Activated CD4-positive, CD25-positive, alpha-beta regulatory T cell treated with anti-CD3 and anti-CD28 coated beads, Interleukin-2, amount 50 U/mL, for 16 hours (primary cell): ENCODE data around the gene OASL.
A peak's percentile ranks its signal among the peaks of the same experiment; 100 is the strongest.

Experiments used
- DNase-seq: peaks from one replicate; pipeline ENCODE4 v3.0.0-alpha.2; 2020; ENCODE audit warnings: low read depth, low spot score

The OASL gene

GRCh38 chr12:121015825-121016766 is 22.9 kb downstream of the OASL start, which contains the start of gene C12orf43:
Gene C12orf43 (minus strand): TSS chr12:121016487. CDS start chr12:121016474, 13 bp downstream.
- peak; percentile 89 for DNase-seq

DNA sequence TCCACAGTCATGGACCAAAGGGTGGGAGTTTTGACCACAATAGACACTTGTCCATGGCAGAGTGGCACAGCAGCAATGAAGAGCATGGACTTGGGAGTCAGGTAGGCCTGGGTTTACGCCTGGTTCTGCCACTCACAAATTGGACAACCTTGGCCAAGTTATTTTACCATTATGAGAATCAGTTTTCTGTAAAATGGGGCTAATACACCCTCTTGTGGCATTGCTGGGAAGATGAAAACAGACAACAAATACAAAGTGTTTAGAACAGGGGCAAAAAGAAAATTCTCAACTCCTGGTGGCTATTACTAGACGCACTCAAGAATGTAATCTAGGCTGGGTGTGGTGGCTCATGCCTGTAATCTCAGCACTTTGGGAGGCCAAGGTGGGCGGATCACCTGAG is 25.3 kb downstream of the OASL start:
- no peak for DNase-seq

DNA sequence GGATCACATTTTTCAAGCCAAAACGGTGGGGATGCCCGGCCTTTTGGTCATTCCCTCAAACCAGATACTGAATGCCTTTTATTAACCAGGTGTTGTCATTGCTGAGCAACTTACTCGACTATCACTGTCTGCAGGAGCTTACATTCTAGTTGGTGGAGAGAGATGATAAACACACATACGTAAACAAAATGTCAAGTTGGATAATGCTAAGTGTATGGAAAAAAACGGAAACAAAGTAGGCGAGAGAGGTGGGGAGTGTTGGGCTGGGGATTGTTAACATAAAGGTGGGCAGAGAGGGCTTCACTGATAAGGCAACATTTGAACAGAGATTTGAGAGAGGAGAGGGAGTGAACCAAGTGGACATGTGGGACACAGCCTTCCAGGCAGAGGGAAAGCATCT is 27.2 kb downstream of the OASL start:
- DNase-seq = no peak

DNA sequence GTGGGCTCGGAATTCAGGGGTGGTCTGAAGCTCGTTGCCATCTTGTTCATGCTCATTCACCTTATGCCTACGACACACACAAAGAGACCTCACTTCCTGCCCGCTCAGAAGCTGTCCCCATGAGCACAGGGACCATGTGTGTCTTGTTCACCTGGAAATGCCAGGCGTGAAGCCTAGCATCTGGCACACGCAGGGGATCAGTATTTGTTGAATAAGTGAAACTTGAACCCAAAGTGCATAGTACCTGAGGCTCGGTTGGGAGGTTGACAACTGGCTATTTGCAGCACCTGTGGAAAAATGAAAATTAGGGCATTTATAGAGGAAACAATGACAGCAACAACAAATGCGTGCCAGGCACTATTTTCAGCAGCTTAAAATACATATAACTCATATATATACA is 28.2 kb downstream of the OASL start:
- no peak for DNase-seq

DNA sequence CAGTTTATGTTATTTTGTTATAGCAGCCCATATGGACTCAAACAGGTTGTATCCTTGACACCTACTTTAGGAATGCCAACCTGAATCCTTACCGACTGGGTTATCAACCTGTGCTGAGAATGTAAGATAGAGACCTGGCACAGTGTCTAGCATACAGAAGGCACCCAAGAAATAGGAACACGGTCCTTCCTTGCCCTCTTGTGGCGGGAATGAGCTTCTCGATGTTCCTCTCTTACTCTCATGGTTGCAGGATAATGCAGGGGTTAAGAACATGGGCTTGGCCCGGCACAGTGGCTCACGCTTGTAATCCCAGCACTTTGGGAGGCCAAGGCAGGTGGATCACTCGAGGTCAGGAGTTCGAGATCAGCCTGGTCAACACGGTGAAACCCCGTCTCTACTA is 29.3 kb downstream of the OASL start:
- no peak for DNase-seq

GRCh38 chr12:121008347-121009098 is 30.5 kb downstream of the OASL start:
- no peak for DNase-seq

- DNase-seq = no peak
Observed at GRCh38 chr12:121005346-121005815, 33.7 kb downstream of the OASL start.

DNA sequence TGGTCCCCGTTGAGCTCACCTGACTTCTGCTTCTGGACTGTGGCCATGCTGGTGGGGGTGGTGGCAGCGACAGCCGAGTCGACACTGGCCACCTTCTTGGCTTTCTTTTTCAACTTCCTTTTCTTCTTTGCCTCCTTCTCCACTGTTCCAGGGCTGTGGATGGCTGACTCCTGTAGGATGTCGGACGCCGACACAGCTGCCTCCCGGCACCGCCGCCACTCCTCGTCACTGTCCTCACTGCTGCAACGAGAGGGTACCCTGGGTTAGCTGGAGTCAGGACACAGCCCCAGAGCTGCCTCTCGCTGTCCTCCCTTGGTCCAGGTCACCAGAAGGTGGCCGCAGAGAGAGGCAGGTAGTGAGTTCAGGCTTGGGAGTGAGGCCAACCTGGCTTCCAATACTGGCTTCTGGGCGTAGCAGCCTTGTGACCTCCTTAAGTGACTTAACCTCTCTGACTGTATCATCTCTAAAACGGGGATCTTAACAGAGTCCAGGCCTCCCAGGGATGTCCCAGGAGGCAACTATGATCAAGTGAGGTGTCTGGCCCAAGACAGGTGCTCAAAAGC is 34.7 kb downstream of the OASL start:
- DNase-seq = no peak

GRCh38 chr12:121003650-121004049 is 35.4 kb downstream of the OASL start:
- DNase-seq = no peak

DNA sequence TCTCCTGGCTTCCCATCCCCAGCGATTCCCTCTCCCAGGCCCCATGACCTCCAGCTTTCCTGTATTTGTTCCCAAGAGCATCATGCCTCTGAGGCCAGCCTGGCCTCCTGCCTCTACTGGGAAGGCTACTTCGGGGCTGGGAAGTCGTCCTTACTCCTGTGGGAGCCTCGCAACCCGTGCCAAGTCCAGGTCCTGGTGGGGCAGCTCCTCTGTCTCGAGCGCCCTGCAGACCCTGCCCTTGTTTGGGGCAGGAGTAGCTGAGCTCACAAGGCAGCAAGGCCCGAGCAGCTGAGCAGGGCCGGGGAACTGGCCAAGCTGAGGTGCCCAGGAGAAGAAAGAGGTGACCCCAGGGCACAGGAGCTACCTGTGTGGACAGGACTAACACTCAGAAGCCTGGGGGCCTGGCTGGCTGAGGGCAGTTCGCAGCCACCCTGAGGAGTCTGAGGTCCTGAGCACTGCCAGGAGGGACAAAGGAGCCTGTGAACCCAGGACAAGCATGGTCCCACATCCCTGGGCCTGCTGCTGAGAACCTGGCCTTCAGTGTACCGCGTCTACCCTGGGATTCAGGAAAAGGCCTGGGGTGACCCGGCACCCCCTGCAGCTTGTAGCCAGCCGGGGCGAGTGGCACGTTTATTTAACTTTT is 37.1 kb downstream of the OASL start:
- DNase-seq = no peak

DNA sequence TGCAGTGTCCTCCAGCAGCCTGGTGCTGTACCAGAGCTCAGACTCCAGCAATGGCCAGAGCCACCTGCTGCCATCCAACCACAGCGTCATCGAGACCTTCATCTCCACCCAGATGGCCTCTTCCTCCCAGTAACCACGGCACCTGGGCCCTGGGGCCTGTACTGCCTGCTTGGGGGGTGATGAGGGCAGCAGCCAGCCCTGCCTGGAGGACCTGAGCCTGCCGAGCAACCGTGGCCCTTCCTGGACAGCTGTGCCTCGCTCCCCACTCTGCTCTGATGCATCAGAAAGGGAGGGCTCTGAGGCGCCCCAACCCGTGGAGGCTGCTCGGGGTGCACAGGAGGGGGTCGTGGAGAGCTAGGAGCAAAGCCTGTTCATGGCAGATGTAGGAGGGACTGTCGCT is 38.0 kb downstream of the OASL start:
- no peak for DNase-seq

GRCh38 chr12:121000530-121000929 is 38.5 kb downstream of the OASL start:
- no peak for DNase-seq

GRCh38 chr12:120999191-121000120 is 39.6 kb downstream of the OASL start:
- DNase-seq = no peak

DNA sequence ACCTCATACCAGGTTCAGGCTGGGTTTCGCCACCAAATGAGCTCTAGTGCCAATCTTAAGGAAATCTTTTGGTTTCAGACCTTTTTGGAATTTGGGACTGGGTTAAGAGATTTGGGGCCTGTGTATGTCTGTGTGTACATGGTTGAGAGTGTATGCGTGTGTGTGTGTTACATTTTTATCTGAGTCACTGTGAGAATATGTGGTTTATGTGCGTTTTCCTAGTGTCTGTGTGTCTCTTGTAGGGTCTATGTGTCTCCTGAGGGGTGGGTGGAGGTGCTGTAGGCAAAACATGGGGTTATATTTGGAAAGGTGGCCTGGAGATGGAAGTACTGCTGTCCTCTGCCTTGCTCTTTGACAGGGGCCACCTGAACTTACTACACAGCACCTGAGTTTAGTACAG is 40.6 kb downstream of the OASL start:
- DNase-seq = no peak

- DNase-seq = no peak
Observed at GRCh38 chr12:120997448-120997847, 41.6 kb downstream of the OASL start.

- no peak for DNase-seq
Observed at GRCh38 chr12:120996133-120996746, 42.8 kb downstream of the OASL start.

DNA sequence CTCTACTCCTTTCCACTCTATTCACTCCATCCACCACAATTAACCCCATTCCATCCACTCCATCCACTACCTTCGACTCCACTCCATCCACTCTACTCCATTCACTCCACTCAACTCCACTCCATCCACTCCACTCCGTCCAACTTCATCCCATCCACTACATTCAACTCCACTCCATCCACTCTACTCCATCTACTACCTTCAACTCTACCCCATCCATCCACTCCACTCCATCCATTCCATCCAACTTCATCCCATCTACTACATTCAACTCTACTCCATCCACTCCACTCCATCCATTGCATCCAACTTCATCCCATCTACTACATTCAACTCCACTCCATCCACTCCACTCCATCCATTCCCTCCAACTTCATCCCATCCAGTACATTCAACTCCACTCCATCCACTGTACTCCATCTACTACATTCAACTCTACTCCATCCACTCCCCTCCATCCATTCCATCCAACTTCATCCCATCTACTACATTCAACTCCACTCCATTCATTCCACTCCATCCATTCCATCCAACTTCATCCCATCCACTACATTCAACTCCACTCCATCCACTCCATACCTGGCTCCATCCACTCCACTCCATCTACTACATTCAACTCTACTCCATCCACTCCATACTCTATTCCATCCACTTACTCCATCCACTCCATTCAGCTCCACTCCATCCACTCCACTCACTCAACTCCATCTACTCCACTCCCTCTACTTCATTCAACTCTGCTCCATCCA is 44.3 kb downstream of the OASL start:
- DNase-seq = no peak

GRCh38 chr12:120994059-120994458 is 45.0 kb downstream of the OASL start:
- DNase-seq = no peak

GRCh38 chr12:120993496-120993895 is 45.5 kb downstream of the OASL start:
- DNase-seq = no peak
